ENCODE results near the gene MLST8. TPM values are rescaled to one million over a fixed set of nuclear protein-coding genes. Genes with fewer than 3 reads are reported as not detected.

Gene MLST8
- total and polyA plus RNA-seq, 8 donors = 16.6 to 62.8 (median 20.7) TPM

GRCh38 chr16:2205967-2206313 lies 686 bp downstream of the MLST8 start:
- ATAC-seq = peak; percentile 5 to 16 (median 11)

DNA sequence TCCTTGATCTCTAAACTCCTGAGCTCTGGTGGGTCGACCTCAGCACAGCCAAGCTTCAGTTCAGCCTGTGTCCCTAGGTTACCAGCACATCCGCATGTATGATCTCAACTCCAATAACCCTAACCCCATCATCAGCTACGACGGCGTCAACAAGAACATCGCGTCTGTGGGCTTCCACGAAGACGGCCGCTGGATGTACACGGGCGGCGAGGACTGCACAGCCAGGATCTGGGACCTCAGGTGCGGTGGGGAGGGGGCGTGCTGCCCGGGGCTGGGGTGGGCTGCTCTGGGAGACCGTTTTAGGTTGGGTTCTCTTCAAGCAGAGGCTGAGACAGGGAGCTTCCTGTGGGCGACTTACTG lies 1.1 kb downstream of the MLST8 start:
- Histone ChIP-seq H3K4me1 (peaks cover 0 to 8% (median 0%) of the 10 kb centered on the region in 3 donors), H3K9me3 (no peaks in the 10 kb centered on the region), H3K27ac (no peak overlapping the region), H3K27me3 (no peaks in the 10 kb centered on the region), H3K4me3 (peak overlapping the region in 3 of 4 donors; percentile 83 to 93 (median 87)), H3K36me3 (peaks cover 0 to 23% (median 5%) of the 10 kb centered on the region in 3 donors)
- intact Hi-C loops (cut with DNase I) = no loop called here
- DNase-seq (peak in 1 of 6 donors; percentile 69), ATAC-seq (no peak), FAIRE-seq (no peak)
- TF ChIP-seq, protein P1, sequence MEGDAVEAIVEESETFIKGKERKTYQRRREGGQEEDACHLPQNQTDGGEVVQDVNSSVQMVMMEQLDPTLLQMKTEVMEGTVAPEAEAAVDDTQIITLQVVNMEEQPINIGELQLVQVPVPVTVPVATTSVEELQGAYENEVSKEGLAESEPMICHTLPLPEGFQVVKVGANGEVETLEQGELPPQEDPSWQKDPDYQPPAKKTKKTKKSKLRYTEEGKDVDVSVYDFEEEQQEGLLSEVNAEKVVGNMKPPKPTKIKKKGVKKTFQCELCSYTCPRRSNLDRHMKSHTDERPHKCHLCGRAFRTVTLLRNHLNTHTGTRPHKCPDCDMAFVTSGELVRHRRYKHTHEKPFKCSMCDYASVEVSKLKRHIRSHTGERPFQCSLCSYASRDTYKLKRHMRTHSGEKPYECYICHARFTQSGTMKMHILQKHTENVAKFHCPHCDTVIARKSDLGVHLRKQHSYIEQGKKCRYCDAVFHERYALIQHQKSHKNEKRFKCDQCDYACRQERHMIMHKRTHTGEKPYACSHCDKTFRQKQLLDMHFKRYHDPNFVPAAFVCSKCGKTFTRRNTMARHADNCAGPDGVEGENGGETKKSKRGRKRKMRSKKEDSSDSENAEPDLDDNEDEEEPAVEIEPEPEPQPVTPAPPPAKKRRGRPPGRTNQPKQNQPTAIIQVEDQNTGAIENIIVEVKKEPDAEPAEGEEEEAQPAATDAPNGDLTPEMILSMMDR (IDR thresholded peaks at IDR 0.05) = no peak
- WGBS, 2 donors = 69 to 77% methylated on average over 18 of the region's 18 CpGs

More at GRCh38 chr16:2205967-2206313, 686 bp downstream of the MLST8 start:
- intact Hi-C loops (cut with DNase I) = no loop called here
- H3K4me3 ChIP-seq = peak overlapping the region; percentile 65 to 93 (median 85)
- no peaks in the 10 kb centered on the region for H3K27me3 ChIP-seq
- peaks cover 0 to 8% (median 0%) of the 10 kb centered on the region in 3 donors for H3K4me1 ChIP-seq
- 6 to 8% methylated on average over 16 of the region's 16 CpGs for whole genome bisulfite sequencing, 2 donors
- no peak for FAIRE-seq
- H3K36me3 ChIP-seq = peaks cover 0 to 23% (median 5%) of the 10 kb centered on the region in 3 donors
- no peaks in the 10 kb centered on the region for H3K9me3 ChIP-seq
- peak in 3 of 6 donors; percentile 49 to 87 (median 67) for DNase-seq
- TF ChIP-seq, protein P1 (IDR thresholded peaks at IDR 0.05) = no peak
- H3K27ac ChIP-seq = peak overlapping the region; percentile 90 to 95 (median 94)

GRCh38 chr16:2206780-2207433 lies 1.7 kb downstream of the MLST8 start:
- TF ChIP-seq, protein P1 (IDR thresholded peaks at IDR 0.05) = no peak
- FAIRE-seq (no peak), ATAC-seq (no peak), DNase-seq (peak in 2 of 6 donors; percentile 50 to 82)
- Histone ChIP-seq H3K4me3 (no peak overlapping the region), H3K27ac (no peak overlapping the region), H3K9me3 (no peaks in the 10 kb centered on the region), H3K27me3 (no peaks in the 10 kb centered on the region), H3K4me1 (peaks cover 0 to 8% (median 0%) of the 10 kb centered on the region in 3 donors), H3K36me3 (peaks cover 0 to 23% (median 5%) of the 10 kb centered on the region in 3 donors)
- intact Hi-C loops (cut with DNase I) = no loop called here
- 89 to 90% methylated on average over 23 of the region's 23 CpGs for WGBS, 2 donors

GRCh38 chr16:2207872-2208271 lies 2.6 kb downstream of the MLST8 start:
- no peak overlapping the region for H3K27ac ChIP-seq
- intact Hi-C loops (cut with DNase I) = no loop called here
- TF ChIP-seq, protein P1 (IDR thresholded peaks at IDR 0.05) = no peak
- H3K36me3 ChIP-seq = peaks cover 0 to 23% (median 5%) of the 10 kb centered on the region in 3 donors
- no peak for FAIRE-seq
- no peaks in the 10 kb centered on the region for H3K9me3 ChIP-seq
- H3K4me1 ChIP-seq = peaks cover under 1 to 18% (median 8%) of the 10 kb centered on the region in 3 donors
- DNase-seq = peak in 1 of 6 donors; percentile 66
- no peak for ATAC-seq
- H3K4me3 ChIP-seq = no peak overlapping the region
- H3K27me3 ChIP-seq = no peaks in the 10 kb centered on the region
- 91 to 94% methylated on average over 9 of the region's 9 CpGs for WGBS, 2 donors

DNA sequence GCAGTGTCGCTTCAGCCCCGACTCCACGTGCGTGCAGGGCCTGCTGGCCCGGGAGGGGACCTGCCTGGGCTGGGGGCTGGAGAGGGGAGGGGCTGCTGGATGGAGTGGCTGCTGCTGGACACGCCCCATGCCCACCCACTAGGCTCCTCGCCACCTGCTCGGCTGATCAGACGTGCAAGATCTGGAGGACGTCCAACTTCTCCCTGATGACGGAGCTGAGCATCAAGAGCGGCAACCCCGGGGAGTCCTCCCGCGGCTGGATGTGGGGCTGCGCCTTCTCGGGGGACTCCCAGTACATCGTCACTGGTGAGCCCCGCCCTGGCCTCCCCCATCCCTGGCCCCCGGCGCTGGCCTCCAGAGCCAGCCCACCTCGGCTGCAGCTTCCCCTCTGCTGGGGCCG lies 3.1 kb downstream of the MLST8 start:
- no peaks in the 10 kb centered on the region for H3K9me3 ChIP-seq
- peaks cover 5 to 22% (median 12%) of the 10 kb centered on the region in 3 donors for H3K4me1 ChIP-seq
- intact Hi-C loops (cut with DNase I) = no loop called here
- ATAC-seq = no peak
- H3K27ac ChIP-seq = no peak overlapping the region
- no peaks in the 10 kb centered on the region for H3K27me3 ChIP-seq
- no peak for FAIRE-seq
- no peak overlapping the region for H3K4me3 ChIP-seq
- 83 to 88% methylated on average over 19 to 23 of the region's 23 CpGs for WGBS, 2 donors
- peaks cover 0 to 23% (median 5%) of the 10 kb centered on the region in 3 donors for H3K36me3 ChIP-seq
- TF ChIP-seq, protein P1 (IDR thresholded peaks at IDR 0.05) = no peak
- peak in 2 of 6 donors; percentile 52 to 78 for DNase-seq
